PC-9 (cell line): ENCODE measurements around the gene LBR.

Experiments used
- CTCF ChIP-seq: fragments of 200-600 bp; sonication (generic); conservative IDR thresholded peaks from 2 replicates; pipeline ENCODE4 v1.6.1; 2017; ENCODE audit warnings: mixed run types, antibody characterized with exemption, mild to moderate bottlenecking, moderate library complexity
- EZH2 ChIP-seq: fragments of 200-600 bp; sonication (generic); IDR thresholded peaks from 2 replicates; pipeline ENCODE4 v1.8.0; 2017; ENCODE audit warnings: antibody characterized with exemption, low read depth

- TF ChIP-seq CTCF (no peak), EZH2 (no peak)
Measured at GRCh38 chr1:225435487-225435886, 7.6 kb upstream of the LBR start.
